ENCODE data around the gene TMEM94.

GRCh38 chr17:75548813-75549212 lies 92.4 kb downstream of the TMEM94 start:
- TF ChIP-seq CEBPB (IDR thresholded peaks at IDR 0.05; ENCODE audit: low read depth, low read length) (no peak), FOS (IDR thresholded peaks at IDR 0.05; ENCODE audit: low read depth, low read length) (no peak), CTCF (conservative IDR thresholded peaks at IDR 0.05; ENCODE audit: low read depth, low read length) (no peak), MAFK (IDR thresholded peaks at IDR 0.05; ENCODE audit: low read depth, low read length) (no peak), NFE2L2 (IDR thresholded peaks at IDR 0.05; ENCODE audit: low read depth, low read length) (no peak), POLR2A (IDR thresholded peaks at IDR 0.05; ENCODE audit: low read depth, low read length) (no peak)

All from IMR-90 (cell line).